ENCODE results near the gene PSMG3. TPM values are rescaled to one million over a fixed set of nuclear protein-coding genes. Genes with fewer than 3 reads are reported as not detected.

Gene PSMG3
- total RNA-seq, 1 experiment from 2014 or later: 63.0 TPM

GRCh38 chr7:1555813-1556543 is 13.9 kb downstream of the PSMG3 start, which contains the start of gene TMEM184A:
Gene TMEM184A, minus strand, starts transcription at chr7:1556205. Its CDS starts 721 bp downstream, at chr7:1555484.
- H3K9ac ChIP-seq (ENCODE audit: extremely low read depth, insufficient read length, low read length): no peak within 1 kb of the TSS
- Mint-ChIP-seq H3K27me3 (ENCODE audit: low read depth) (no peaks in the 10 kb centered on the region), H3K4me1 (peaks cover 3 to 18% of the 10 kb centered on the region in 2 experiments), H3K27ac (peak within 1 kb of the TSS in 1 of 3 experiments; percentile 91; a peak in 2 of 7 replicates), H3K36me3 (ENCODE audit: insufficient read depth in 1 of 3, low read depth in 3 of 3) (no peaks in the 10 kb centered on the region), H3K4me3 (no peak within 1 kb of the TSS), H3K9me3 (no peaks in the 10 kb centered on the region)
- no peaks in the 10 kb centered on the region for H3K27me3 ChIP-seq (ENCODE audit: insufficient read depth, low read length)
- no peak within 1 kb of the TSS for H3K4me2 ChIP-seq (ENCODE audit: insufficient read depth, insufficient read length, low read length)
- no peak within 1 kb of the TSS for H3K23ac ChIP-seq (ENCODE audit: insufficient read length, low read depth, low read length)
- H3K27ac ChIP-seq (ENCODE audit: insufficient read length, low read depth, low read length): no peak within 1 kb of the TSS
- no peaks in the 10 kb centered on the region for H4K20me1 ChIP-seq (ENCODE audit: control insufficient read depth, insufficient read depth, insufficient read length)
- H3K23me2 ChIP-seq (ENCODE audit: insufficient read length, low read depth, low read length, poor library complexity, severe bottlenecking): no peaks in the 10 kb centered on the region
- no peak within 1 kb of the TSS for H4K91ac ChIP-seq (ENCODE audit: insufficient read length, low read depth, low read length)
- H2BK120ac ChIP-seq (ENCODE audit: low read depth, low read length, poor library complexity, severe bottlenecking): no peak within 1 kb of the TSS
- DNase-seq: peak; percentile 86
- H2AFZ ChIP-seq (ENCODE audit: low read length): no peak within 1 kb of the TSS
- no peak within 1 kb of the TSS for H2BK5ac ChIP-seq (ENCODE audit: insufficient read length, low read length)
- no peaks in the 10 kb centered on the region for H3K79me2 ChIP-seq (ENCODE audit: insufficient read depth, low read length)
- no peak within 1 kb of the TSS for H2BK12ac ChIP-seq (ENCODE audit: insufficient read length, low read depth, low read length)
- no peak within 1 kb of the TSS for H2BK15ac ChIP-seq (ENCODE audit: low read depth, low read length)
- H4K8ac ChIP-seq (replicated peaks; ENCODE audit: insufficient read length, low read depth, low read length): no peak within 1 kb of the TSS
- H2AK5ac ChIP-seq (ENCODE audit: insufficient read length, low read length): no peak within 1 kb of the TSS
- H3K9me3 ChIP-seq (ENCODE audit: control insufficient read depth, low read depth, low read length): no peaks in the 10 kb centered on the region
- H3K4ac ChIP-seq (ENCODE audit: low read depth, low read length): no peak within 1 kb of the TSS
- H3K4me1 ChIP-seq (ENCODE audit: insufficient read depth, low read length): no peaks in the 10 kb centered on the region
- no peak within 1 kb of the TSS for H4K5ac ChIP-seq (ENCODE audit: insufficient read length, low read depth, low read length)
- no peak within 1 kb of the TSS for H3K18ac ChIP-seq (ENCODE audit: insufficient read length, low read depth, low read length)
- no peak within 1 kb of the TSS for H3K56ac ChIP-seq (ENCODE audit: insufficient read length, low read depth, low read length)
- no peaks in the 10 kb centered on the region for H3K79me1 ChIP-seq (ENCODE audit: insufficient read depth, low read depth, low read length, poor library complexity, severe bottlenecking)
- H3K14ac ChIP-seq (ENCODE audit: insufficient read depth, low read length): no peak within 1 kb of the TSS; the same call in 1 of the 2 replicates
- peak; percentile 75 for TF ChIP-seq CTCF (conservative IDR thresholded peaks at IDR 0.05)
- H2BK20ac ChIP-seq (ENCODE audit: low read depth, low read length, poor library complexity, severe bottlenecking): no peak within 1 kb of the TSS
- WGBS (ENCODE audit: extremely low coverage, insufficient read length, low lambda C conversion rate): no CpG with 5 or more reads among the region's 23 CpGs
- H3T11ph ChIP-seq (ENCODE audit: low read length): no peak within 1 kb of the TSS

Data from H9 (cell line).